BJ (cell line): ENCODE data around the gene ASB7. TPM values are rescaled to one million over a fixed set of nuclear protein-coding genes. Genes with fewer than 3 reads are reported as not detected.

Experiments
- CTCF ChIA-PET: fragments of 350-600 bp; formaldehyde crosslinking; extraction: SDS; loops from one replicate; lab custom pipeline; 2021; ENCODE audit warnings: antibody characterized with exemption, inconsistent platforms; lab: Yijun Ruan, JAX
- POLR2A ChIA-PET: fragments of 300-600 bp; sonication (Branson Sonifier 250); formaldehyde crosslinking; extraction: SDS; loops from one replicate; lab custom pipeline; 2021; ENCODE audit warnings: antibody characterized with exemption; lab: Charles Lee
- DNase-seq: peaks from one replicate; pipeline ENCODE4 v3.0.0-alpha.2; 2011; ENCODE audit warnings: low read depth
- H3K27me3 ChIP-seq: 2 replicates; pipeline ENCODE4 v1.6.0; 2011; ENCODE audit warnings: low read length; ENCODE audit not compliant: control insufficient read depth, insufficient read depth
- H3K36me3 ChIP-seq: 2 replicates; pipeline ENCODE4 v1.5.1; 2011; ENCODE audit warnings: low read length; ENCODE audit not compliant: control insufficient read depth, insufficient read depth
- H3K4me3 ChIP-seq: 2 replicates; pipeline ENCODE4 v1.5.1; 2011; ENCODE audit warnings: low read depth, mild to moderate bottlenecking, control low read depth, low read length
- CTCF ChIP-seq: IDR thresholded peaks from 2 replicates; pipeline ENCODE4 v1.5.1; 2011; ENCODE audit warnings: low read depth, mild to moderate bottlenecking, control low read depth, inconsistent platforms, low read length, moderate library complexity; ENCODE audit not compliant: insufficient read depth
- polyA plus RNA-seq: library from polyadenylated mRNA; depleted of rRNA; stranded (reverse); fragments of >200 nt; gene quantifications from 2 replicates; pipeline ENCODE4 v1.2.3, GENCODE V29; 2011

Gene ASB7
- polyA plus RNA-seq, 1 experiment, result 11.2 TPM

- peak; percentile 67 for DNase-seq
- ChIA-PET CTCF (interaction anchor here (1.3 kb wide), 1 partner anchor 244 kb away, joined by 7 read pairs; no protein-coding TSS in a partner anchor), POLR2A (no interaction called here)
- H3K36me3 ChIP-seq, result peaks cover 4% of the 10 kb centered on the region; the same call in 1 of the 2 replicates
- H3K4me3 ChIP-seq, result no peak overlapping the region
- no peak for TF ChIP-seq CTCF
- H3K27me3 ChIP-seq, result no peaks in the 10 kb centered on the region
Observed at GRCh38 chr15:100628746-100629145, 26.4 kb downstream of the ASB7 start.

GRCh38 chr15:100631831-100632230, 29.4 kb downstream of the ASB7 start:
- no peak for DNase-seq
- ChIA-PET POLR2A (no interaction called here), CTCF (interaction anchor here (1.6 kb wide), 1 partner anchor 241 kb away, joined by 9 read pairs; no protein-coding TSS in a partner anchor)

GRCh38 chr15:100633763-100634075, 31.3 kb downstream of the ASB7 start:
- ChIA-PET CTCF (interaction anchor here (0.6 to 1.4 kb wide), 2 partner anchors 29 to 239 kb away, joined by 3 to 4 read pairs; no protein-coding TSS in a partner anchor), POLR2A (no interaction called here)
- no peak for TF ChIP-seq CTCF
- Histone ChIP-seq H3K36me3 (peaks cover 4% of the 10 kb centered on the region; the same call in 1 of the 2 replicates), H3K27me3 (no peaks in the 10 kb centered on the region), H3K4me3 (no peak overlapping the region)
- no peak for DNase-seq

More at GRCh38 chr15:100631831-100632230, 29.4 kb downstream of the ASB7 start:
- no peak for TF ChIP-seq CTCF
- H3K4me3 ChIP-seq, result no peak overlapping the region
- no peaks in the 10 kb centered on the region for H3K27me3 ChIP-seq
- H3K36me3 ChIP-seq, result peaks cover 4% of the 10 kb centered on the region; the same call in 1 of the 2 replicates

- no peak for TF ChIP-seq CTCF
- ChIA-PET POLR2A (no interaction called here), CTCF (interaction anchor here (0.5 to 1.6 kb wide), 5 partner anchors 13 to 371 kb away, joined by 3 to 5 read pairs (median 3); no protein-coding TSS in a partner anchor)
- Histone ChIP-seq H3K27me3 (no peaks in the 10 kb centered on the region), H3K36me3 (peaks cover 4% of the 10 kb centered on the region; the same call in 1 of the 2 replicates), H3K4me3 (no peak overlapping the region)
- no peak for DNase-seq
Observed at GRCh38 chr15:100635406-100636071, 33.1 kb downstream of the ASB7 start.

- CTCF ChIA-PET, result no interaction called here
- POLR2A ChIA-PET, result no interaction called here
- Histone ChIP-seq H3K27me3 (no peaks in the 10 kb centered on the region), H3K4me3 (no peak overlapping the region), H3K36me3 (no peaks in the 10 kb centered on the region)
- DNase-seq, result no peak
- no peak for TF ChIP-seq CTCF
Observed at GRCh38 chr15:100638177-100638730, 35.9 kb downstream of the ASB7 start.
